Lower leg skin (tissue), 4 donors: ENCODE results near the gene IER2. TPM values are rescaled to one million over a fixed set of nuclear protein-coding genes. Genes with fewer than 3 reads are reported as not detected.

ENCODE experiments used
- DNase-seq, 2 donors: peaks; one replicate each; pipeline ENCODE4 v3.0.0-alpha.2; 2019; ENCODE audit warnings: low spot score in 2 of 2
- H3K4me3 ChIP-seq: fragments of 200-600 bp; sonication (generic); 2 replicates; pipeline ENCODE4 v1.5.1; 2017; ENCODE audit warnings: mild to moderate bottlenecking, low read depth; ENCODE audit not compliant: poor library complexity, severe bottlenecking
- POLR2A ChIP-seq, 2 donors: fragments of 450-650 bp; IDR thresholded peaks; one replicate each; pipeline ENCODE4 v1.6.1; 2016 to 2017; ENCODE audit warnings: antibody characterized with exemption in 2 of 2, mild to moderate bottlenecking in 1 of 2, moderate library complexity in 1 of 2
- WGBS, 2 donors: methylation state at CpG; one replicate each; pipeline ENCODE4 v1.1.5; 2018; 5-methylcytosine and 5-hydroxymethylcytosine counted together
- intact Hi-C: fragments of 100-400 bp; cut with DNase I; formaldehyde crosslinking; loops from one replicate; pipeline ENCODE4 v1.15.0; 2023; ENCODE audit warnings: low total_unique reads
- total RNA-seq, 4 donors: library from RNA; depleted of rRNA; stranded (reverse); fragments of >200 nt; gene quantifications; one replicate each; pipeline ENCODE4 v1.1.0, GENCODE V29; 2016
- TF ChIP-seq, protein P1 (sequence below), 3 donors: fragments of 450-650 bp; IDR thresholded peaks; one replicate each; pipeline ENCODE4 v1.5.1; 2016; ENCODE audit warnings: antibody characterized with exemption in 3 of 3, mild to moderate bottlenecking in 3 of 3, moderate library complexity in 2 of 3

IER2 gene
- total RNA-seq, 4 donors from 2014 or later = 118 to 146 (median 130) TPM

DNA sequence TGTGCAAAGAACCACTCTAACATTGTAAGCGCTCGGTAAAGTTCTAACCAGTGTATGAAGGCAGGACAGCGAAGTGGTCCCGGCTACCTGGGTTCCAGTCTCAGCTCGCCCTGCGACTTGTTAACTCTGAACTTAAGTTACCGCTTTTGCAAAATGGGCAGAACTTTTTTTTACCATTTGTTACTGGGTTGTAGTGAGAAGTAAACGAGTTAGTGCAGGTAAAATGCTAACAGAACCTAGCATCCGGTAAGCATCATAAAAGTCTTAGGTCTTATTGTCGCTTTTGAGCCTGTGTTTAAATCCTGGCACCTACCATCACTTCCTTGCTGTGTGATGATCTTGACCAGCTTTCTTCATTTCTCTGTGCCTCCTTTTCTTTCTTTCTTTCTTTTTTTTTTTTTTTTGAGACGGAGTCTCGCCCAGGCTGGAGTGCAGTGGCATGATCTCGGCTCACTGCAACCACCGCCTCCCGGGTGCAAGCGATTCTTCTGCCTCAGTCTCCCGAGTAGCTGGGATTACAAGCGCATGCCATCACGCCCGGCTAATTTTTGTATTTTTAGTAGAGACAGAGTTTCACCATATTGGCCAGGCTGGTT is 32.9 kb upstream of the IER2 start:
- peak overlapping the region; percentile 13 for H3K4me3 ChIP-seq
- DNase-seq = no peak
- TF ChIP-seq POLR2A (IDR thresholded peaks at IDR 0.05) = no peak
- TF ChIP-seq, protein P1, sequence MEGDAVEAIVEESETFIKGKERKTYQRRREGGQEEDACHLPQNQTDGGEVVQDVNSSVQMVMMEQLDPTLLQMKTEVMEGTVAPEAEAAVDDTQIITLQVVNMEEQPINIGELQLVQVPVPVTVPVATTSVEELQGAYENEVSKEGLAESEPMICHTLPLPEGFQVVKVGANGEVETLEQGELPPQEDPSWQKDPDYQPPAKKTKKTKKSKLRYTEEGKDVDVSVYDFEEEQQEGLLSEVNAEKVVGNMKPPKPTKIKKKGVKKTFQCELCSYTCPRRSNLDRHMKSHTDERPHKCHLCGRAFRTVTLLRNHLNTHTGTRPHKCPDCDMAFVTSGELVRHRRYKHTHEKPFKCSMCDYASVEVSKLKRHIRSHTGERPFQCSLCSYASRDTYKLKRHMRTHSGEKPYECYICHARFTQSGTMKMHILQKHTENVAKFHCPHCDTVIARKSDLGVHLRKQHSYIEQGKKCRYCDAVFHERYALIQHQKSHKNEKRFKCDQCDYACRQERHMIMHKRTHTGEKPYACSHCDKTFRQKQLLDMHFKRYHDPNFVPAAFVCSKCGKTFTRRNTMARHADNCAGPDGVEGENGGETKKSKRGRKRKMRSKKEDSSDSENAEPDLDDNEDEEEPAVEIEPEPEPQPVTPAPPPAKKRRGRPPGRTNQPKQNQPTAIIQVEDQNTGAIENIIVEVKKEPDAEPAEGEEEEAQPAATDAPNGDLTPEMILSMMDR (IDR thresholded peaks at IDR 0.05) = no peak
- intact Hi-C loops = loop anchor here (10.0 kb wide), 1 partner anchor 148 kb away; no protein-coding TSS in a partner anchor
- WGBS, 2 donors = 7 to 14% methylated on average over 20 of the region's 20 CpGs

DNA sequence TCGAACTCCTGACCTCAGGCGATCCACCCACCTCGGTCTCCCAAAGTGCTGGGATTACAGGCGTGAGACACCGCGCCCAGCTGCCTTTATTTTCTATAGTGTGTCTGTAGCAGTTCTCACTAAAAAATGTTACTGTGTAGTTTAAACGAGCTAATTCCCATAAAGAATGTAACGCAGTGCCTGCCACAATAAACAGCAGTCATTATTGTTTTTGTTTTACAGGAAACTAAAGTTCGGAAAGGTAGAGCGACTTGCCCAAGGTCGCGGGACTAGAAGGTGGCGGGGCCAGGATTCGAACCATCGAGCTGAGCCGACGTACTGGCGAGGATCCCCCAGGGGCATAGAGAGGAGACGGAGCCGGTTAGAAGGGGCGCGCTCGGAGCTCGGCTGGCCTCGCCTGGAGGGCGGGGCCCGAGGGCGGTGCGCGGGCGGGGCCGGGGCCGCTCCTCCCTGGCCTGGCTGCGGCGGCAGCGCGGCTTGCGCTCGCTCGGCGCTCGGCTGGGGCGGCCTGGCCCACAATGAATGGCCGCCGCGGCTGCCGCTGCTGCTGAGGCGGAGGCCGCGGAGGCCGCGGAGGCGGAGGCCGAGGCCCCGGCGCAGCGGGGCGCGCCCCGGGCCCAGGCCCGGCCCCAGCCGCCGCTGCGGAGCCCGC is 32.3 kb upstream of the IER2 start, which contains the start of gene NACC1:
Gene NACC1, plus strand, starts transcription at position 493 of the 652 bp plus-strand sequence. CDS start 16,944 bp downstream, outside the sequence.
- WGBS, 2 donors = 4 to 5% methylated on average over 27 to 37 of the region's 65 CpGs
- H3K4me3 ChIP-seq = peak within 1 kb of the TSS; percentile 96
- intact Hi-C loops = loop anchor here (10.0 kb wide), 1 partner anchor 147 kb away; no protein-coding TSS in a partner anchor
- DNase-seq = peak; percentile 82 to 96
- TF ChIP-seq, protein P1 (IDR thresholded peaks at IDR 0.05) = no peak
- no peak for TF ChIP-seq POLR2A (IDR thresholded peaks at IDR 0.05)

DNA sequence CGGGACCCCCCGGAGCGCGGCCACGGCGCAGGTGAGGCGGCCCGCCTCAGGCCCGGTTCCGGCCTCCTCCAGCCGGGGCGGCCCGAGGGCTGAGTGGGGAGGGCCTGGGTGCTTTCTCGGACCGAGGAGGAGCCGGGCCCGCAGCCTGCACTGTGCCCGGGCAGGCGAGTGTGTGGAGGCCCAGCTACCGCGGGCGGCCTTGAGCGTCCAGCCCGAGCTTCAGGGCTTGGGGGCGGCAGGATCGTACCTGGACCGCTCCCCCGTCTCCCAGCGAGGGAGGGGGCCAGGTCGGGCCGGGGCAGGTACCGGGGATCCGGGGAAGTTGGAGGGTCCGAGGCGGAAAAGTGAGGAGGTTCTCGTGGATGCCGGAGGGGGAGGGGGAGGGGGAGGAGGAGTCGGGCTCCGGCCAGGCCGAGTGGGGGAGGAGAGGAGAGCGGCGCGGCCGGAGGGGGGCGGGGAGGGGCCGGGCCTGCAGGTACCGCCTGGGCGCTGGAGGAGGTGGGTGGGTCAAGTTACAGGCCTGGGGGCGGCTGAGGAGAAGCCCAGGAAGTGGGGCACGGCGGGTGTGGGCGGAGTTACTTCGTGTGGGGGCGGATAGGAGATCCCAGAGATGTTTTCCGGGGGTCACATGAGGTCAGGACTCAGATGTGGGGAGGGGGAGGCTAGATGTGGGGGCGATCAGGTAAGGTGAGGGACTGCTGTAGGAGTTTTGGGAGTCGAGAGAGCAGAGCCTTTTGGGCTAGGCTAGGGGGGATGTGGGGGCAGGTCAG is 31.6 kb upstream of the IER2 start:
- intact Hi-C loops = loop anchor here (10.0 kb wide), 1 partner anchor 146 kb away; no protein-coding TSS in a partner anchor
- no peak for DNase-seq
- no peak for TF ChIP-seq POLR2A (IDR thresholded peaks at IDR 0.05)
- TF ChIP-seq, protein P1 (IDR thresholded peaks at IDR 0.05) = no peak
- 2% methylated on average over 28 to 46 of the region's 57 CpGs for WGBS, 2 donors
- H3K4me3 ChIP-seq = peak overlapping the region; percentile 96

DNA sequence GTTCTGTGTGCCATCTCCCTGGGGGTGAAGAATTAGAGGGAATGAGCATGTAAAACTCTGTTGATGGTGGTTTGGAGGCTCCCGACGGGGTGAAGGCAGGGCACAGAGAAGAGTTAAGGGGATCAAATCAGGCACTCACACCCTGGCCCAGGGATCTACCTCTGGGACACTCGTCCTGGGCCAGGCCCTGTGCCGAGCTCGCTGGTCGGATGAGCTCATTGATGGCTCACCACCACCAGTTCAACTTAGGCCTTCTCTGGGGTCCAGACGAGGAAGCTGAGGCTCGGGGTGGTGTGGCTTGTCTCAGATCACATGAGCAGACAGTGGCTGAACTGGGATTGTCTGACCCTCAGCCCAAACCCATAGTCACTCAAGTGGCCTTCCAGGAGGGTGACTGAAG is 30.6 kb upstream of the IER2 start:
- no peak overlapping the region for H3K4me3 ChIP-seq
- intact Hi-C loops = loop anchor here (10.0 kb wide), 1 partner anchor 145 kb away; no protein-coding TSS in a partner anchor
- DNase-seq = no peak
- TF ChIP-seq, protein P1 (IDR thresholded peaks at IDR 0.05) = no peak
- no peak for TF ChIP-seq POLR2A (IDR thresholded peaks at IDR 0.05)
- 58 to 68% methylated on average over 8 of the region's 8 CpGs for WGBS, 2 donors

DNA sequence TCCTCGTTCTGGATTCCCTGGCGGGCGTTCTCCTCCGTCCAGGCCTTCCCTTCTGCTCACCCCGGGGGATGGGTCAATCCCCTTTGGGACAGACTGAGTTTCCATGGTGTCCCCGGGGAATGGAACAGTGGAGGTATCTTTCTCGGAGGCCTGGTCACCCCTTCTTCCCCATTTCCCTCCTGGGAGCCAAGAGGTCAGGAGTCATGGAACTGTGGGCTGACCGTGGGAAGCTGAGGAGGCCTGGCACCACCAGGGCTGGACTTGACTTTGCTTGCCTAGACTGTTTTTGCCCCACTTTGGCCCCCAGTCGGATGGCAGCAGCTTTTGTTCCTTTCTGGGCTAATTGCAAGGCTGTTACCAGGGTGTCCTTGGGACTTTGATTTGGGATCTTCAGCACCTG is 30.2 kb upstream of the IER2 start:
- intact Hi-C loops = no loop called here
- 70 to 71% methylated on average over 6 to 8 of the region's 9 CpGs for WGBS, 2 donors
- no peak overlapping the region for H3K4me3 ChIP-seq
- no peak for DNase-seq
- TF ChIP-seq POLR2A (IDR thresholded peaks at IDR 0.05) = no peak
- TF ChIP-seq, protein P1 (IDR thresholded peaks at IDR 0.05) = no peak
